Gastroesophageal sphincter (tissue), 4 donors: ENCODE data around the gene MCTP1. TPM values are rescaled to one million over a fixed set of nuclear protein-coding genes. Genes with fewer than 3 reads are reported as not detected.

Experiments
- ATAC-seq: fragments of 150-250 bp; one replicate; pipeline ENCODE4 v1.9.1; 2016; ENCODE audit warnings: mild to moderate bottlenecking, moderate library complexity
- H3K27ac ChIP-seq, 4 donors: fragments of 200-600 bp; sonication (generic) in 3 of 4; 1 replicate in 3 of 4; 2 replicates in 1 of 4; pipeline ENCODE4 v1.5.1; 2016 to 2019
- H3K27me3 ChIP-seq: fragments of 200-600 bp; sonication (generic); one replicate; pipeline ENCODE4 v1.5.1; 2019
- H3K36me3 ChIP-seq, 2 donors: fragments of 200-600 bp; sonication (generic); one replicate each; pipeline ENCODE4 v1.5.1; 2019; ENCODE audit warnings: control low read depth in 1 of 2
- H3K4me1 ChIP-seq, 3 donors: fragments of 200-600 bp; sonication (generic); 1 replicate in 2 of 3; 2 replicates in 1 of 3; pipeline ENCODE4 v1.5.1; 2016 to 2019; ENCODE audit warnings: control low read depth in 2 of 3
- H3K4me3 ChIP-seq, 2 donors: fragments of 200-600 bp; sonication (generic); one replicate each; pipeline ENCODE4 v1.5.1; 2019; ENCODE audit warnings: mild to moderate bottlenecking in 1 of 2, moderate library complexity in 1 of 2
- H3K9me3 ChIP-seq, 3 donors: fragments of 200-600 bp; sonication (generic); one replicate each; pipeline ENCODE4 v1.5.1; 2017 to 2019; ENCODE audit warnings: control low read depth in 2 of 3
- CTCF ChIP-seq, 4 experiments: fragments of 200-600 bp in 2 of 4; fragments of 450-650 bp in 2 of 4; sonication (generic) in 1 of 4; IDR thresholded peaks; one replicate each; pipeline ENCODE4 v1.5.1; 2017 to 2019; ENCODE audit warnings: antibody characterized with exemption in 4 of 4, mild to moderate bottlenecking in 2 of 4, moderate library complexity in 2 of 4
- EP300 ChIP-seq: sonication (generic); formaldehyde crosslinking; IDR thresholded peaks from one replicate; pipeline ENCODE4 v1.6.1; 2017; ENCODE audit warnings: antibody characterized with exemption, mild to moderate bottlenecking
- POLR2A ChIP-seq, 2 donors: fragments of 450-650 bp; IDR thresholded peaks; one replicate each; pipeline ENCODE4 v1.6.1; 2017; ENCODE audit warnings: antibody characterized with exemption in 2 of 2, mild to moderate bottlenecking in 2 of 2, moderate library complexity in 1 of 2
- POLR2AphosphoS5 ChIP-seq: sonication (generic); formaldehyde crosslinking; IDR thresholded peaks from one replicate; pipeline ENCODE4 v1.6.1; 2017; ENCODE audit warnings: antibody characterized with exemption
- WGBS, 2 donors: methylation state at CpG; one replicate each; pipeline ENCODE4 v1.1.5; 2018; ENCODE audit warnings: low coverage in 1 of 2; 5-methylcytosine and 5-hydroxymethylcytosine counted together
- total RNA-seq, 4 donors: library from RNA; depleted of rRNA; stranded (reverse); fragments of >200 nt; gene quantifications; one replicate each; pipeline ENCODE4 v1.1.0, GENCODE V29; 2016

MCTP1 gene
- total RNA-seq, 4 donors from 2014 or later: 13.5 to 57.6 (median 21.9) TPM

GRCh38 chr5:95083606-95084005, 201.3 kb downstream of the MCTP1 start:
- ATAC-seq: no peak
- Histone ChIP-seq H3K4me1 (no peaks in the 10 kb centered on the region), H3K27me3 (no peaks in the 10 kb centered on the region), H3K36me3 (no peaks in the 10 kb centered on the region), H3K27ac (no peak overlapping the region), H3K4me3 (no peak overlapping the region), H3K9me3 (no peaks in the 10 kb centered on the region)
- no peak for TF ChIP-seq CTCF (IDR thresholded peaks at IDR 0.05)
- TF ChIP-seq POLR2AphosphoS5: no peak
- 79 to 94% methylated on average over 2 to 3 of the region's 3 CpGs for WGBS, 2 donors

DNA sequence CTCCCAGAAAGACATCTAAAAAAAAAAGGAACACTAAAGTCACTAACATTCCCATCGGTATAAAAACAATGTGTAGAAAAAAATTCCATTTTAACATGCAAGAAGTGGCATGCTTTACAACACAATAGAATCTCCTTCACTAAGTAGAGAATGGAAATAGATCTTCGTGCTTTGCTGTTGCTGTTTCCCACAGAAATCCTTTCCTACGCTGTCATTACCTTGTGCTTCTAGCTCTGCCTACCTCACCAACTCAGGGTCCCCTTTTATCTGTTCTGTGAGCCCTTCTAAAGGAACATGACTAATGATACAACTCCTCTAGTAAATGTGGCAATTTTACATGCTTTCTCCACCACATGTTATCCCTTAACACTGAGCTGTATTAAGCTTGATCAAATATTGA, 202.9 kb downstream of the MCTP1 start:
- TF ChIP-seq CTCF (IDR thresholded peaks at IDR 0.05) (no peak), POLR2AphosphoS5 (no peak), POLR2A (IDR thresholded peaks at IDR 0.05) (no peak), EP300 (no peak)
- Histone ChIP-seq H3K9me3 (no peaks in the 10 kb centered on the region), H3K36me3 (no peaks in the 10 kb centered on the region), H3K4me1 (no peaks in the 10 kb centered on the region), H3K27me3 (no peaks in the 10 kb centered on the region), H3K4me3 (peak overlapping the region in 1 of 2 donors; percentile 38), H3K27ac (peak overlapping the region in 2 of 4 donors; percentile 2 to 42)
- 25 to 29% methylated on average over 3 of the region's 3 CpGs for WGBS, 2 donors
- no peak for ATAC-seq

DNA sequence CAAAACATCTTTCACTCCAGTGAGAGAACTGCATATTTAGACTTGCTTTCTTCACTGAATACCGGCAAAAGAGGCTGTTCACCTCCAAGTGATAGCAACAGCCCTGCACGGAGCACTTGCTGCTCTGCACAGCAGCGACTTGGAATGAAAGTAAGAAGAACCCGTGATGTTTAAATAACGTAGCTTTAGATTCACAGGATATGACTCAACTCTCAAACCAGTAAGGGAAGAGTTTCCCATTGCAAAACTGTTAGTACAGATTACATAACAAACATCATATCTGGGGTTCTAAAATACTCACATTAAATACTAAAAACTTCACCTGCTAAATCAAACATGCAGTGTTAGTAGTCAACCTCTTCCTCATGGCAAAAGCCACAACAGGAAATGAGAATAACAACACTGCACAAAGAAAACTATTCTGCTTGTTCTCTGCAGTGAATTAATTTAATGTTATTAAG, 203.4 kb downstream of the MCTP1 start:
- 8 to 20% methylated on average over 1 to 5 of the region's 5 CpGs for WGBS, 2 donors
- Histone ChIP-seq H3K27ac (peak overlapping the region in 2 of 4 donors; percentile 34 to 42), H3K4me1 (no peaks in the 10 kb centered on the region), H3K27me3 (no peaks in the 10 kb centered on the region), H3K36me3 (no peaks in the 10 kb centered on the region), H3K4me3 (peak overlapping the region; percentile 30 to 38), H3K9me3 (no peaks in the 10 kb centered on the region)
- TF ChIP-seq POLR2A (IDR thresholded peaks at IDR 0.05) (peak; percentile 32 to 42), POLR2AphosphoS5 (peak; percentile 68), CTCF (IDR thresholded peaks at IDR 0.05) (no peak)
- ATAC-seq: peak; percentile 71

DNA sequence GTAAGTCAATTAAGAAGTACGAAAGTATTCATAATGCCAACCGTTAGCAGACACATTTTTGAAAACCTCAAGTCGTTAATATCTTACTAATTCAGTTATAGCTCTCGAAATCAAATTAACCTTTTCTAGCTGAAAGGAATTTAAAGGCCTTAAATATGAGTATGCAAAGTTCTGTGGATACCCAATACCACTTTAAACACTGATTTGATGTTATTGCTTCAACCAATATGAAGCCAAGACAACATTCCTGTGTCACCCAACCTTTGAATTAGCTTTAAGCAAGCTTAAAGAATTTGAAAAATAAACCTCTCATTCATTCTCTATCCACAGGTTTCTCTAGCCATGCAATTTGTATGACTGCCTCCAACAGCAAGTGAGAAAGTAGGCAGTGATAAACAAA, 204.5 kb downstream of the MCTP1 start:
- H3K4me1 ChIP-seq: no peaks in the 10 kb centered on the region
- peak overlapping the region; percentile 30 to 38 for H3K4me3 ChIP-seq
- no peak for ATAC-seq
- no peaks in the 10 kb centered on the region for H3K36me3 ChIP-seq
- H3K27ac ChIP-seq: peak overlapping the region in 1 of 4 donors; percentile 41
- WGBS, 2 donors: 66 to 88% methylated on average over 4 of the region's 4 CpGs
- TF ChIP-seq POLR2A (IDR thresholded peaks at IDR 0.05) (no peak), POLR2AphosphoS5 (no peak), EP300 (no peak), CTCF (IDR thresholded peaks at IDR 0.05) (no peak)
- no peaks in the 10 kb centered on the region for H3K9me3 ChIP-seq
- H3K27me3 ChIP-seq: no peaks in the 10 kb centered on the region

DNA sequence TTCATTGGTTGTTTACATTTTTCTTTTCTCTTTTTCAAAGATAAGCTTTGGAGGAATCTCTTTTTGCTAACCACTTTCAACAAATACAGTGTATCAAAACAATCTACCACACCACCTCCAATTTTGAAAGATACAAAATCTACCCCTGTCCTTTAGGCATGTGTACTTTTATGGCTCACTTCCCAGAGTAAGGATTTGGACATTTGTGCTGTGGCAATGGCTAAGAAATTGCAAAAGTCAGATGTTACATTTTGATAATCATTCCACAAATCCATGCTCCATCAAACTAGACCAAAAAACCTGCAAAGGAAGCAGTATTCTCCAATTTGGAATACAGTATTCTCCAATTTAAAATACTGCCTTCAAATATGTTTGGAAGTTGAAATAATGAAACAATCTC, 204.9 kb downstream of the MCTP1 start:
- no peak for ATAC-seq
- Histone ChIP-seq H3K27me3 (no peaks in the 10 kb centered on the region), H3K27ac (no peak overlapping the region), H3K9me3 (no peaks in the 10 kb centered on the region), H3K36me3 (no peaks in the 10 kb centered on the region), H3K4me1 (no peaks in the 10 kb centered on the region), H3K4me3 (peak overlapping the region; percentile 30 to 38)
- no peak for TF ChIP-seq POLR2A (IDR thresholded peaks at IDR 0.05)
- no peak for TF ChIP-seq CTCF (IDR thresholded peaks at IDR 0.05)
- TF ChIP-seq POLR2AphosphoS5: no peak
- TF ChIP-seq EP300: no peak
